HG02970 (cell line): Measurements from ENCODE around the gene PTPRE.
"Not testable (repeated sequence)": the region's sequence is repeated elsewhere in the genome, so short reads cannot be mapped to it uniquely, and the experiment has no call there.

ENCODE experiments used
- ATAC-seq: cut with Tn5 transposase; IDR thresholded peaks from one replicate; pipeline ENCODE4 v1.9.1; 2021; ENCODE audit warnings: mild to moderate bottlenecking, moderate library complexity, moderate number of reproducible peaks; ENCODE audit not compliant: unreplicated experiment, low FRiP score

PTPRE gene

GRCh38 chr10:127977357-127978009 lies 70.6 kb downstream of the PTPRE start:
- ATAC-seq, result no peak

- no peak for ATAC-seq
Observed at GRCh38 chr10:127978481-127978880, 71.6 kb downstream of the PTPRE start.

GRCh38 chr10:127979045-127979444 lies 72.1 kb downstream of the PTPRE start:
- ATAC-seq, result no peak

GRCh38 chr10:127979566-127979965 lies 72.7 kb downstream of the PTPRE start:
- no peak for ATAC-seq

GRCh38 chr10:127980898-127981297 lies 74.0 kb downstream of the PTPRE start:
- no peak for ATAC-seq

GRCh38 chr10:127982601-127983000 lies 75.7 kb downstream of the PTPRE start:
- ATAC-seq, result no peak

- ATAC-seq, result no peak
Observed at GRCh38 chr10:127983344-127984100, 76.6 kb downstream of the PTPRE start.

GRCh38 chr10:127984945-127985344 lies 78.0 kb downstream of the PTPRE start:
- no peak for ATAC-seq

- ATAC-seq, result no peak
Observed at GRCh38 chr10:127986531-127987466, 79.9 kb downstream of the PTPRE start.

GRCh38 chr10:127987467-127988380 lies 80.8 kb downstream of the PTPRE start:
- no peak for ATAC-seq

- ATAC-seq, result no peak
Observed at GRCh38 chr10:127989481-127990012, 82.6 kb downstream of the PTPRE start.

GRCh38 chr10:127990132-127990788 lies 83.4 kb downstream of the PTPRE start:
- not testable (repeated sequence) for ATAC-seq

GRCh38 chr10:127990846-127991542 lies 84.1 kb downstream of the PTPRE start:
- no peak for ATAC-seq

GRCh38 chr10:127991543-127992255 lies 84.8 kb downstream of the PTPRE start:
- no peak for ATAC-seq

- no peak for ATAC-seq
Observed at GRCh38 chr10:127992376-127992775, 85.5 kb downstream of the PTPRE start.

GRCh38 chr10:127993056-127993690 lies 86.3 kb downstream of the PTPRE start:
- ATAC-seq, result no peak

GRCh38 chr10:127995939-127996338 lies 89.0 kb downstream of the PTPRE start:
- ATAC-seq, result no peak
